Ovary (tissue), 3 donors: ENCODE measurements around the gene MTHFD1L.

Experiments used
- CTCF ChIP-seq, 3 donors: fragments of 450-650 bp in 2 of 3; fragments of 200-600 bp in 1 of 3; IDR thresholded peaks; one replicate each; pipeline versions ENCODE4 v1.5.1 to v1.8.0; 2016 to 2022; ENCODE audit warnings: antibody characterized with exemption in 3 of 3, mild to moderate bottlenecking in 1 of 3
- EP300 ChIP-seq: sonication (generic); formaldehyde crosslinking; IDR thresholded peaks from one replicate; pipeline ENCODE4 v1.6.1; 2017; ENCODE audit warnings: antibody characterized with exemption
- POLR2A ChIP-seq: fragments of 450-650 bp; IDR thresholded peaks from one replicate; pipeline ENCODE4 v1.6.1; 2017; ENCODE audit warnings: antibody characterized with exemption, mild to moderate bottlenecking, moderate library complexity
- donor health status: DM: no; HTN: no; CAD: no.

GRCh38 chr6:150902142-150902776 is 36.8 kb downstream of the MTHFD1L start:
- TF ChIP-seq POLR2A (no peak), CTCF (IDR thresholded peaks at IDR 0.05) (no peak), EP300 (no peak)
